Adrenal gland (tissue), 5 donors: ENCODE measurements around the gene KIZ.

Experiments
- POLR2A ChIP-seq, 2 donors: fragments of 450-650 bp; IDR thresholded peaks; one replicate each; pipeline ENCODE4 v1.6.1; 2017; ENCODE audit warnings: antibody characterized with exemption in 2 of 2, mild to moderate bottlenecking in 2 of 2, moderate library complexity in 1 of 2
- TF ChIP-seq, protein P1 (sequence below), 6 experiments: fragments of 450-650 bp in 4 of 6; fragments of 200-600 bp in 2 of 6; sonication (generic) in 1 of 6; IDR thresholded peaks; 1 replicate in 5 of 6; 2 replicates in 1 of 6; pipeline versions ENCODE4 v1.5.1 to v1.8.0; 2016 to 2021; ENCODE audit warnings: antibody characterized with exemption in 6 of 6, mild to moderate bottlenecking in 2 of 6, moderate library complexity in 1 of 6
- donor health status: DM: no; HTN: no; CAD: no.

DNA sequence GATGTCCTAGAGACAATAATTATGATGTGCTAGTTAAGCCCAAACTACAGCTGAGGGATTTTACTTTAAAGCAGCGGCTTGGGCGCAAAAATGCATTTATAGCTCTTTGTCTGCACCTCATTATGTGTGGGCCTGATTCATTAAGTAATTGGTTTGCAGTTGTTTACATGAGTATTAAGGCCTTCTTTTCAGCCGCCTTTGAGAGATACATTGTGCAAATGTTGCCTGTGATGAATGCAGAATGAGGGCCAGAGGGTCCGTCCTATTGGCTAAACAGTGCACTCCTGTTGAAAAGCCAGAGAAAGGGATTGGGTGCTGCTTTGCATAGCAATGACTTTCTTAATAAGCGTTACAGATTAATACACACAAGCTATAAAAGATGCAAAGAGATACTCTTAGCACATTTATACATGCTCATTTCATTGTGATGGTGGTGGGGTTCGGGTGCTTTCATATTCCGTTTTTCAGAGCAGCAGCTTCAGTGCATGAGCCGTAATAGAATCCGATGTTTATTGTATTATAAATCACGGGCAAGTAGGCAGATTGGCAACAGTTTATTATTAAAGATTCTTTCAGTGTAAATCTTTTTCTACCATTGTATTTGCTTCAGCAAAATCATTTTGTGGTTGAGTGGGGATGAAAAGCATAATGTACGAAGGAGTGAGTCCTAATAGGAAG lies 109.1 kb downstream of the KIZ start:
- TF ChIP-seq, protein P1, sequence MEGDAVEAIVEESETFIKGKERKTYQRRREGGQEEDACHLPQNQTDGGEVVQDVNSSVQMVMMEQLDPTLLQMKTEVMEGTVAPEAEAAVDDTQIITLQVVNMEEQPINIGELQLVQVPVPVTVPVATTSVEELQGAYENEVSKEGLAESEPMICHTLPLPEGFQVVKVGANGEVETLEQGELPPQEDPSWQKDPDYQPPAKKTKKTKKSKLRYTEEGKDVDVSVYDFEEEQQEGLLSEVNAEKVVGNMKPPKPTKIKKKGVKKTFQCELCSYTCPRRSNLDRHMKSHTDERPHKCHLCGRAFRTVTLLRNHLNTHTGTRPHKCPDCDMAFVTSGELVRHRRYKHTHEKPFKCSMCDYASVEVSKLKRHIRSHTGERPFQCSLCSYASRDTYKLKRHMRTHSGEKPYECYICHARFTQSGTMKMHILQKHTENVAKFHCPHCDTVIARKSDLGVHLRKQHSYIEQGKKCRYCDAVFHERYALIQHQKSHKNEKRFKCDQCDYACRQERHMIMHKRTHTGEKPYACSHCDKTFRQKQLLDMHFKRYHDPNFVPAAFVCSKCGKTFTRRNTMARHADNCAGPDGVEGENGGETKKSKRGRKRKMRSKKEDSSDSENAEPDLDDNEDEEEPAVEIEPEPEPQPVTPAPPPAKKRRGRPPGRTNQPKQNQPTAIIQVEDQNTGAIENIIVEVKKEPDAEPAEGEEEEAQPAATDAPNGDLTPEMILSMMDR (IDR thresholded peaks at IDR 0.05): no peak
- no peak for TF ChIP-seq POLR2A (IDR thresholded peaks at IDR 0.05)
